Natural killer cell (primary cell): Measurements from ENCODE around the gene CMTM1. TPM values are rescaled to one million over a fixed set of nuclear protein-coding genes. Genes with fewer than 3 reads are reported as not detected.

ENCODE experiments used
- ATAC-seq, 3 donors: fragments of 150-1000 bp in 2 of 3; fragments of 200-7000 bp in 1 of 3; cut with Tn5 transposase; 1 replicate in 1 of 3; 2 replicates in 2 of 3; pipeline ENCODE4 v1.10.0; 2021; ENCODE audit warnings: mild to moderate bottlenecking in 2 of 3, moderate library complexity in 2 of 3
- DNase-seq, 2 donors: peaks; one replicate each; pipeline versions ENCODE4 v3.0.0 to v3.0.0-alpha.2; 2013 to 2021; ENCODE audit warnings: mixed read lengths in 1 of 2
- H3K27ac ChIP-seq: one replicate; pipeline ENCODE4 v1.5.1; 2013; ENCODE audit warnings: mild to moderate bottlenecking, low read length
- H3K27me3 ChIP-seq: one replicate; pipeline ENCODE4 v1.6.1; 2013; ENCODE audit warnings: low read length; ENCODE audit not compliant: control insufficient read depth, insufficient read depth
- H3K36me3 ChIP-seq: one replicate; pipeline ENCODE4 v1.6.1; 2013; ENCODE audit warnings: low read length; ENCODE audit not compliant: control insufficient read depth, insufficient read depth
- H3K4me1 ChIP-seq: one replicate; pipeline ENCODE4 v1.6.1; 2013; ENCODE audit warnings: low read length; ENCODE audit not compliant: control insufficient read depth, insufficient read depth
- H3K4me3 ChIP-seq: one replicate; pipeline ENCODE4 v1.5.1; 2013; ENCODE audit warnings: low read length
- H3K9me3 ChIP-seq: one replicate; pipeline ENCODE4 v1.6.1; 2013; ENCODE audit warnings: low read length; ENCODE audit not compliant: control insufficient read depth, insufficient read depth
- H3K27ac Mint-ChIP-seq, 2 donors: one replicate each; pipeline ENCODE4 v1.8.0; 2022; ENCODE audit warnings: mild to moderate bottlenecking in 2 of 2, mixed read lengths in 2 of 2, moderate library complexity in 1 of 2
- H3K27me3 Mint-ChIP-seq, 2 donors: one replicate each; pipeline ENCODE4 v1.8.0; 2022; ENCODE audit warnings: low read depth in 2 of 2, mixed read lengths in 2 of 2
- H3K36me3 Mint-ChIP-seq: one replicate; pipeline ENCODE4 v1.8.0; 2022; ENCODE audit warnings: mixed read lengths
- H3K4me1 Mint-ChIP-seq, 2 donors: one replicate each; pipeline ENCODE4 v1.8.0; 2022; ENCODE audit warnings: mixed read lengths in 2 of 2
- H3K4me3 Mint-ChIP-seq: one replicate; pipeline ENCODE4 v1.8.0; 2022; ENCODE audit warnings: mild to moderate bottlenecking, moderate library complexity, mixed read lengths
- H3K9me3 Mint-ChIP-seq, 2 donors: one replicate each; pipeline ENCODE4 v1.8.0; 2022; ENCODE audit warnings: mixed read lengths in 2 of 2
- CTCF ChIP-seq: fragments of 200-600 bp; IDR thresholded peaks from one replicate; pipeline ENCODE4 v1.8.0; 2022; ENCODE audit warnings: antibody characterized with exemption
- WGBS: methylation state at CpG from one replicate; pipeline ENCODE4 v1.1.7; 2013; ENCODE audit warnings: missing lambda C conversion rate; ENCODE audit not compliant: insufficient coverage; 5-methylcytosine and 5-hydroxymethylcytosine counted together
- intact Hi-C: fragments of 100-400 bp; cut with micrococcal nuclease; formaldehyde crosslinking; loops from one replicate; pipeline ENCODE4 v1.14.2; 2022
- total RNA-seq, 4 donors: library from RNA; stranded (reverse); fragments of 120-200 nt in 1 of 4; gene quantifications; one replicate each; pipeline versions ENCODE4 v1.2.3 to v1.2.4, GENCODE V29; 2013 to 2022

CMTM1 gene
- total RNA-seq, 3 donors from 2014 or later (not counting 1 experiment from before 2014, with no cell fraction given), result 4.4 to 8.5 (median 7.8) TPM

- Mint-ChIP-seq H3K4me3 (no peak overlapping the region), H3K27ac (peak overlapping the region in 1 of 2 donors; percentile 2), H3K36me3 (no peaks in the 10 kb centered on the region), H3K27me3 (no peaks in the 10 kb centered on the region), H3K4me1 (peaks cover 26 to 41% of the 10 kb centered on the region in 2 donors), H3K9me3 (no peaks in the 10 kb centered on the region)
- intact Hi-C loops, result no loop called here
- H3K4me3 ChIP-seq, result no peak overlapping the region
- no peak for TF ChIP-seq CTCF
- H3K4me1 ChIP-seq, result peaks cover 29% of the 10 kb centered on the region
- no peaks in the 10 kb centered on the region for H3K36me3 ChIP-seq
- ATAC-seq (no peak), DNase-seq (no peak)
- H3K9me3 ChIP-seq, result no peaks in the 10 kb centered on the region
- H3K27ac ChIP-seq, result no peak overlapping the region
- H3K27me3 ChIP-seq, result no peaks in the 10 kb centered on the region
- 74% methylated on average over 7 of the region's 7 CpGs for WGBS
Measured at GRCh38 chr16:66544016-66544757, 22.1 kb upstream of the CMTM1 start.

GRCh38 chr16:66547101-66547989, 18.9 kb upstream of the CMTM1 start:
- DNase-seq (no peak), ATAC-seq (no peak)
- peaks cover 0 to 1% of the 10 kb centered on the region in 2 donors for H3K27me3 Mint-ChIP-seq
- intact Hi-C loops, result no loop called here
- Histone ChIP-seq H3K4me1 (peaks cover 46% of the 10 kb centered on the region), H3K9me3 (no peaks in the 10 kb centered on the region), H3K4me3 (no peak overlapping the region), H3K27me3 (no peaks in the 10 kb centered on the region), H3K27ac (no peak overlapping the region), H3K36me3 (no peaks in the 10 kb centered on the region)
- TF ChIP-seq CTCF, result no peak
- peak overlapping the region; percentile 65 for H3K4me3 Mint-ChIP-seq
- WGBS, result 99% methylated on average over 5 of the region's 5 CpGs
- no peaks in the 10 kb centered on the region for H3K9me3 Mint-ChIP-seq
- H3K4me1 Mint-ChIP-seq, result peaks cover 42 to 46% of the 10 kb centered on the region in 2 donors
- peak overlapping the region; percentile 84 to 88 for H3K27ac Mint-ChIP-seq
- H3K36me3 Mint-ChIP-seq, result no peaks in the 10 kb centered on the region

- Mint-ChIP-seq H3K4me3 (peak overlapping the region; percentile 65), H3K27ac (peak overlapping the region; percentile 84 to 88), H3K4me1 (peaks cover 49 to 53% of the 10 kb centered on the region in 2 donors), H3K36me3 (no peaks in the 10 kb centered on the region), H3K9me3 (no peaks in the 10 kb centered on the region), H3K27me3 (peaks cover 0 to 2% of the 10 kb centered on the region in 2 donors)
- Histone ChIP-seq H3K27me3 (no peaks in the 10 kb centered on the region), H3K4me1 (peaks cover 51% of the 10 kb centered on the region), H3K9me3 (no peaks in the 10 kb centered on the region), H3K27ac (peak overlapping the region; percentile 86), H3K4me3 (no peak overlapping the region), H3K36me3 (no peaks in the 10 kb centered on the region)
- DNase-seq (no peak), ATAC-seq (no peak)
- WGBS, result 92% methylated on average over 4 of the region's 4 CpGs
- intact Hi-C loops, result no loop called here
- TF ChIP-seq CTCF, result no peak
Measured at GRCh38 chr16:66548068-66548467, 18.2 kb upstream of the CMTM1 start.
